ENCODE data around the gene PRRT1. TPM values are rescaled to one million over a fixed set of nuclear protein-coding genes. Genes with fewer than 3 reads are reported as not detected.

The PRRT1 gene
- total RNA-seq, 1 donor from 2014 or later = not detected

DNA sequence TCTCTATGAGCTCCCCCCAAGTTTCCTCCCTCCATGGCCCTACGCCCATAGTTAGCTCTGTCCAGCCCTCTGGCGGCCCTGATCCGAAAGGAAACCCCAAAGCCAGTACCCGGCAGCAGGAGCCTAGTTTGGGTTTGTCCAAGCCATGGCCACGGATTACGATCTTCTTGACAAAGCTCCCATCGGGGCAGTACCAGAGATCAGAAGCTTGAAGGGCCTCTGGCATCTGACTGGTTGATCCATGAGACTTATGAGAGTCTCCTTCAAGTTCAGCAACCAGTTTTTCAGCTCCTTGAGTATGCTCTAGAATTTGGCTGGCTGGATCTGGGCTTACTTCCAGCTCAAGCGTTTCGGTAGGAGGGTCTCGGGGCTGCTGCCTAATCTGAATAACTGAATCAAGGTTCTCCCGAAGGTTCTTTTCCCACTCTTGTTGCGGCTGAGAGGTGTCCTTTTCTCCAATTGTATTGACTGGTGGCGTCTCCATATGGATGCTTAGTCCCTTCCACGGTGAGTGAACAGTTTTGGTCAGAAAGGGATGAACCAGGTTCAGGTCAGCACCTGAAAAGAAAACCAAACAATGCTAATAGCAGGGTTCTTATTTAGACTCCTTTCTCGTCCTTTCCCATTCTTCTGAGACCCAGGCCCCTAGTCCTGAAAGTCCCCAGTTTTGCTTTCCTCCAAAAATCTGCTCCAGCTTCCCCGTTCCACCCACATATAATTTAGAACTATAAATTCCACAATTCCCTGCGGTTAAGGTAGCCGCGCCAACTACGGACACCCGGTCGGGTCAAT lies 22.2 kb downstream of the PRRT1 start:
- peaks cover 9% of the 10 kb centered on the region for H3K27me3 Mint-ChIP-seq (ENCODE audit: insufficient read depth, low read depth)
- peak overlapping the region; percentile 93 for H3K27ac Mint-ChIP-seq
- TF ChIP-seq EZH2phosphoT487 (IDR thresholded peaks at IDR 0.05) (no peak), EZH2 (IDR thresholded peaks at IDR 0.05) (no peak)
- TF ChIP-seq, protein P1, sequence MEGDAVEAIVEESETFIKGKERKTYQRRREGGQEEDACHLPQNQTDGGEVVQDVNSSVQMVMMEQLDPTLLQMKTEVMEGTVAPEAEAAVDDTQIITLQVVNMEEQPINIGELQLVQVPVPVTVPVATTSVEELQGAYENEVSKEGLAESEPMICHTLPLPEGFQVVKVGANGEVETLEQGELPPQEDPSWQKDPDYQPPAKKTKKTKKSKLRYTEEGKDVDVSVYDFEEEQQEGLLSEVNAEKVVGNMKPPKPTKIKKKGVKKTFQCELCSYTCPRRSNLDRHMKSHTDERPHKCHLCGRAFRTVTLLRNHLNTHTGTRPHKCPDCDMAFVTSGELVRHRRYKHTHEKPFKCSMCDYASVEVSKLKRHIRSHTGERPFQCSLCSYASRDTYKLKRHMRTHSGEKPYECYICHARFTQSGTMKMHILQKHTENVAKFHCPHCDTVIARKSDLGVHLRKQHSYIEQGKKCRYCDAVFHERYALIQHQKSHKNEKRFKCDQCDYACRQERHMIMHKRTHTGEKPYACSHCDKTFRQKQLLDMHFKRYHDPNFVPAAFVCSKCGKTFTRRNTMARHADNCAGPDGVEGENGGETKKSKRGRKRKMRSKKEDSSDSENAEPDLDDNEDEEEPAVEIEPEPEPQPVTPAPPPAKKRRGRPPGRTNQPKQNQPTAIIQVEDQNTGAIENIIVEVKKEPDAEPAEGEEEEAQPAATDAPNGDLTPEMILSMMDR (IDR thresholded peaks at IDR 0.05) = no peak
- peak overlapping the region; percentile 87 for H3K4me3 ChIP-seq
- peak overlapping the region; percentile 85 for H2AFZ ChIP-seq (replicated peaks)
- H3K36me3 Mint-ChIP-seq = peaks cover 7% of the 10 kb centered on the region
- peak overlapping the region; percentile 93 for H3K4me2 ChIP-seq
- H3F3A ChIP-seq (ENCODE audit: low read depth) = peaks cover 29% of the 10 kb centered on the region
- peak overlapping the region; percentile 98 for H3K4me3 Mint-ChIP-seq
- H3K9me3 Mint-ChIP-seq = no peaks in the 10 kb centered on the region
- no peaks in the 10 kb centered on the region for H3K9me3 ChIP-seq (ENCODE audit: low read depth)
- H3K4me1 ChIP-seq = peaks cover 18% of the 10 kb centered on the region
- DNase-seq (ENCODE audit: low spot score) = peak; percentile 18
- H3K4me1 Mint-ChIP-seq = peaks cover 36% of the 10 kb centered on the region
- H4K20me1 ChIP-seq (ENCODE audit: low read depth) = no peaks in the 10 kb centered on the region
- H3K79me2 ChIP-seq (ENCODE audit: low read depth) = peaks cover 32% of the 10 kb centered on the region
- H3K27ac ChIP-seq = no peak overlapping the region
- H3K27me3 ChIP-seq = peaks cover 5% of the 10 kb centered on the region
- peak overlapping the region; percentile 60 for H3K9ac ChIP-seq
- no peaks in the 10 kb centered on the region for H3K36me3 ChIP-seq

DNA sequence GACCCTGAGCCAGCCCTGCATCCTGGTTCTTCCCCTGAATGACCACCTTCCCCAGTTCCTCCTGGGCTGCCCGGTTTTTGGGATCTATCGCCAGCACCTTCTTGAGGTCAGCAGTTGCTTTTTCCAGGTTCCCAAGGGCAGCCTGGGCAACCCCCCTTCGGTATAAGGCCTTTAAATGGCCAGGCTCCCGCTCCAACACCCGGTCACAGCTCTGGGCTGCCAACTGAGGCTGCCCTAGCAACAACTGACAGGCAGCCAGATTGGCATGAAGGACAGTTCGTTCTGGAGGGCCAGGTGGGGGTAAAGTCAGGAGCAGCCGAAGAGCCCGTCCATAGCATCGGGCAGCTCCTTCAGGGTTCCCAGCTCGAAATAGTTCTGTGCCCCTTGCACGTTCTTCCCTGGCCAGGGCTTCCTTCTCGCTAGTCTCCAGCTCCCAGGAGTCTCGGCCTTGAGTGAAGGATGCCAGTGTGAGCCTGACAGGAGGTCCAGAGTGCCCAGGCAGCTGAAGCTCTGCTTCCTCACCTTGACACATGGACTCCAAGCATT lies 22.9 kb downstream of the PRRT1 start:
- DNase-seq (ENCODE audit: low spot score) = no peak
- Mint-ChIP-seq H3K36me3 (peaks cover 12% of the 10 kb centered on the region), H3K4me1 (peaks cover 36% of the 10 kb centered on the region), H3K9me3 (no peaks in the 10 kb centered on the region), H3K27ac (peak overlapping the region; percentile 91), H3K27me3 (ENCODE audit: insufficient read depth, low read depth) (peaks cover 9% of the 10 kb centered on the region), H3K4me3 (peak overlapping the region; percentile 98)
- Histone ChIP-seq H3K27ac (no peak overlapping the region), H3F3A (ENCODE audit: low read depth) (peaks cover 29% of the 10 kb centered on the region), H3K79me2 (ENCODE audit: low read depth) (peaks cover 32% of the 10 kb centered on the region), H3K9me3 (ENCODE audit: low read depth) (no peaks in the 10 kb centered on the region), H4K20me1 (ENCODE audit: low read depth) (no peaks in the 10 kb centered on the region), H3K4me3 (peak overlapping the region; percentile 87), H3K9ac (no peak overlapping the region), H2AFZ (replicated peaks) (no peak overlapping the region), H3K4me2 (peak overlapping the region; percentile 93), H3K27me3 (peaks cover 3% of the 10 kb centered on the region), H3K36me3 (no peaks in the 10 kb centered on the region), H3K4me1 (peaks cover 18% of the 10 kb centered on the region)
- no peak for TF ChIP-seq EZH2 (IDR thresholded peaks at IDR 0.05)

GRCh38 chr6:32127717-32128592 lies 23.8 kb downstream of the PRRT1 start, which contains the start of gene ATF6B:
ATF6B (minus strand) TSS chr6:32128246; CDS start chr6:32128207, 39 bp downstream.
- no peak for TF ChIP-seq EZH2 (IDR thresholded peaks at IDR 0.05)
- TF ChIP-seq, protein P1 (IDR thresholded peaks at IDR 0.05) = no peak
- TF ChIP-seq EZH2phosphoT487 (IDR thresholded peaks at IDR 0.05) = no peak
- peak within 1 kb of the TSS; percentile 97 for H3K27ac ChIP-seq
- peak within 1 kb of the TSS; percentile 93 for H3K4me2 ChIP-seq
- H3K27me3 ChIP-seq = no peaks in the 10 kb centered on the region
- H3K9me3 ChIP-seq (ENCODE audit: low read depth) = no peaks in the 10 kb centered on the region
- DNase-seq (ENCODE audit: low spot score) = peak; percentile 99
- peaks cover 18% of the 10 kb centered on the region for H3K4me1 ChIP-seq
- H4K20me1 ChIP-seq (ENCODE audit: low read depth) = no peaks in the 10 kb centered on the region
- H3K9ac ChIP-seq = peak within 1 kb of the TSS; percentile 77
- H3K4me3 ChIP-seq = peak within 1 kb of the TSS; percentile 87
- Mint-ChIP-seq H3K27ac (peak within 1 kb of the TSS; percentile 91), H3K4me3 (peak within 1 kb of the TSS; percentile 98), H3K27me3 (ENCODE audit: insufficient read depth, low read depth) (peaks cover 5% of the 10 kb centered on the region), H3K9me3 (no peaks in the 10 kb centered on the region), H3K4me1 (peaks cover 36% of the 10 kb centered on the region), H3K36me3 (peaks cover 15% of the 10 kb centered on the region)
- H3K36me3 ChIP-seq = no peaks in the 10 kb centered on the region
- peaks cover 32% of the 10 kb centered on the region for H3K79me2 ChIP-seq (ENCODE audit: low read depth)
- H2AFZ ChIP-seq (replicated peaks) = peak within 1 kb of the TSS; percentile 81
- H3F3A ChIP-seq (ENCODE audit: low read depth) = peaks cover 29% of the 10 kb centered on the region
